Measurements from ENCODE around the gene DMWD.

GRCh38 chr19:45792470-45793177 is at the start of gene DMWD:
- TF ChIP-seq CTCF (IDR thresholded peaks at IDR 0.05; ENCODE audit: low read depth, low read length, poor library complexity, severe bottlenecking) (no peak), EZH2phosphoT487 (IDR thresholded peaks at IDR 0.05; ENCODE audit: borderline replicate concordance, low read length) (no peak)
